GM21423 (cell line): ENCODE results near the gene CENPC.
A peak's percentile ranks its signal among the peaks of the same experiment; 100 is the strongest.
"Not testable (repeated sequence)": the region's sequence is repeated elsewhere in the genome, so short reads cannot be mapped to it uniquely, and the experiment has no call there.

ENCODE experiments used
- ATAC-seq: cut with Tn5 transposase; IDR thresholded peaks from one replicate; pipeline ENCODE4 v1.9.1; 2021; ENCODE audit warnings: mild to moderate bottlenecking, moderate library complexity; ENCODE audit not compliant: unreplicated experiment

Gene CENPC

DNA sequence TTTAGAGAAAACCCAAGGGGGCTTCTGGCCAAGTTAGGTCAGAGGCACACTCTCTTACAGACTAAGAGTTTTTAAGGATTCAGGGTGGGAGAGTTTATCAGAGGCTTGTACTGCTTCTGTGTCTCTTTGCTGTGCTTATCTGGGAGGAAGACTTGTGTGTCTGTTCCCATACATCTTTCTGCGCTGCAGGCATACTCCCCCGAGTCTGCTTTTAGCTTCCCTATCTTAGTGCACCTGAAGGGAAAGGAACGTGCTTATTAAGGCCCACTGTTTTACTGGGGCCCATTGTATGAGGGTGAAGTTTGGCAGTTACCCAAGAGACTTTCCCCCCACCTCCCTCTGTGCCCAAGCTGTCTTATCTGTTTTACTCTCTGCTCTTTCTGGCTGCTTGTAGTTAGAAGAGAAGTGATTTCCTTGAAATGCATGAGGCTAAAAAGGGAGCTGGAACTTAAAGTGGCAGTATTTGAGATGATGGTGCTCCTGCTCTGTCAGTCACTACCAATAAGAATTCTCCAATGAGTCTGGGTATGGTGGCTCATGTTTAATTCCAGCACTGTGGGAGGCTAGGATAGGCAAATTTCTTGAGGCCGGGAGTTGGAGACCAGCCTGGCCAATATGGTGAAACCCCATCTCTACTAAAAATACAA, 7.0 kb upstream of the CENPC start:
- ATAC-seq, result not testable (repeated sequence)

DNA sequence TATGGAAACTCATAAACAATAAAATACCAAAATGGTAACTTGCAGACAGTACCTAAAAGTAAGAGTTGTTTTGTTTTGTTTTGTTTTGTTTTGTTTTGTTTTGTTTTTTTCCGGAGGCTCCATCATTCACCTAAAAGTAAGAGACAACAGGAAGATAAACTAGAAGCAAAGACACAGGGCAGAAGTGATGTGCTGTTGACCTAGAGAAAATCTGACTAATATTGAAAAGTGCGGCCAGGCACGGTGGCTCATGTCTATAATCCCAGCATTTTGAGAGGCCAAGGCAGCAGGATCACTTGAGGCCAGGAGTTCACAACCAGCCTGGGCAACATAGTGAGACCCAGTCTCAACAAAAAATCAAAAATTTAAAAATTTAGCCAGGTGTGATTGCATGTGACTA, 5.6 kb upstream of the CENPC start:
- no peak for ATAC-seq

DNA sequence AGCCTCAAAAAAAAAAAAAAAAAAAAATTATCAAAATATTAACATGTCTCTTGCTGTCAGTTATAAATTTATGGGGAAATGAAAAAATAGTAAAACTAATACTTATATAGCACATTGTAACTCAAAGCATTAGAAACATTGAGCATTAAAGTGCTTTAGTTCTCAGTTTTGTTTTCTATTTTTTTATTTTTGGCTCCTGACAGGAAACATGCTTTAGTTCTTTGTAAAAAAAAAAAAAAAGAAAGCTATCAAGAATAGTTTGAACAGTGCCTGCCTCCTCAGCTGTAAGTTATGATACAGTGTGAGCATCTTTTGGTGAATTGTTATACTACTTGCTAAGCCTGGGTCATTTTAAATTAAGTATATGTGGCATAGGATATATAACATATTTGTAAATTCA, 5.1 kb upstream of the CENPC start:
- ATAC-seq, result peak; percentile 33

DNA sequence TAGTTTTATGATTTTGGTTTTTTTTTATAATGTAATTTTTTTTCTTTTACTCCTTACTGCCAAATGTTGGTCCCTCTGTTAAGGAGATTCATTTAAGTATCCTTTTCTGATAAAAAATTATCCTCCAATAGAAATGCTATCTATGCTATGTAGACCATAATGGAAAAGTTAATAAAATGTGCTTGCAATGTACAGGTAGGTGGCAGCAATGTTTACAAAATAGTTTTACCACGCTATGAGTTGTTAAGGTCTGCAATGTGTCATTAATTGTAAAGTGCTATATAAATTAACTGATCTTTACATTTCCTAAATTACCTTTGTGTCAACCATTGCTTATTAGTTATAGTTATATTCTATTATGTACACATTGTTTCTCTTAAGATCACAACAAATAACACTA, 3.8 kb upstream of the CENPC start:
- ATAC-seq, result peak; percentile 32

DNA sequence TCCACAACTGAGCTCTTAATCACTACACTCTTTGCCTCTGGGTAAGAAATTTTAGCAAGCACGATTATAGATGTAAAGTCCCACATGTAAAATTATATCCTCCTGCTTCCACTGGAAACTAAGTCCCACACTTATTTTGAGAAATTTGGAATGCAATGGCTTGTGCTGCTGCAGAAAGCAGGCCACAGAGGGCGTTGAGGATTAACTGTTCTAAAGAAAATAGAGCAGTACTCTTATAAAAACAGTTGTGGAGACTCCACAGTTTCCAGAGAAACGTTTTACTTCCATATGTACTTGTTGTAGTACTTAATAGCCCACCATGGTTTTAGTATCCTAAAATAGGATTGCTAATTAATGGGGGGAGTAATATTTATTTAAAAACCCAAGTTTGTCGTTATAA, 1.7 kb upstream of the CENPC start:
- no peak for ATAC-seq

DNA sequence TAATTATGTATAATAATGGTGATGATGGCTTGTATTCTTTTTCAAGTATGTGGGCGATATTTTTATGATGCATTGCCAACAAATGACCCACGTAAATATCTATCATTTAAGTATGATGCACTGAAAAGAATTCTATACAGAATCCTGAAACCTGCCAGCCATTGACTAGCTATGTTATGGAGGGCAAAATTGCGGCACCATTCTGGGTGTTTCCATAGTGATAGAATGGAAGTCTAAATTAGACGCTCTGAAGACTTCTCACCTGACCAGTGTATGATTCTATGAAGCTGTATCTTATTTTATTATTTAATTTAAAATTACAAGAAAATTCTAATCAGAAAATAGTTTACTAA, 677 bp upstream of the CENPC start:
- ATAC-seq, result no peak

DNA sequence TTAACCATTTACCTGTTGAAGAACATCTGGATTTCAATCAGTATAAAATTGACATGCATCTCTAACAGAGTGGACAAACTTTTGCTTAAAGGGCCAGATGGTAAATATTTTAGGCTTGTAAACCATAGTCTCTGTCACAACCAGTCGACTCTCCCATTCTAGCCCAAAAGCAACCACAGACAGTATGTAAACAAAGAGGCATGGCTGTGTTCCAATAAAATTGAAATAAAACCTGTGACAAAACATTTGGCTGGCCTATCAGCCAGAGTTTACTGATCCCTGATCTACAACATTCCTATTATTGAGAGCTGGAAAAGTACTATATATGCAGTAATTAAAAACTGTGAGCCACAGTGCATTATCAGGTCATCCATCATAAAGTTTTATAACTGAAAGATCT, 3.2 kb downstream of the CENPC start:
- no peak for ATAC-seq

DNA sequence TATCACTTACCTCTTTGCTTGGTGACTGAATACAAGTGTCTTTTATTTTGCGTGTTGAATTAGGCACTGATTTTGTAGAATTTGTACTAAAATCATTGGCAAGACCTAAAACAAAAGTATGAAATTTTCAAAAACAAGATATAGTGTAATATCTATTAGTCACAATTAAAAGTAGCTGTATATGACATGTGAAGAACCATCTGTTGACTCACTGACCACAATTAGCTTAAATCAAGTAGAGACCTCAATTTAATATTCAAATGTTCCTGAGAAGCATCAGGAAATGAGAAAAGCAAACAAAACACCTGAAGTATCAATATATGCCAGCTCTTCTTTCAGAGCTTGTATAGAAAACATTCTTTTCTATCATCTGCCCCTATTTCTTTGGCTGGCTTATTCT, 5.5 kb downstream of the CENPC start:
- ATAC-seq, result no peak

DNA sequence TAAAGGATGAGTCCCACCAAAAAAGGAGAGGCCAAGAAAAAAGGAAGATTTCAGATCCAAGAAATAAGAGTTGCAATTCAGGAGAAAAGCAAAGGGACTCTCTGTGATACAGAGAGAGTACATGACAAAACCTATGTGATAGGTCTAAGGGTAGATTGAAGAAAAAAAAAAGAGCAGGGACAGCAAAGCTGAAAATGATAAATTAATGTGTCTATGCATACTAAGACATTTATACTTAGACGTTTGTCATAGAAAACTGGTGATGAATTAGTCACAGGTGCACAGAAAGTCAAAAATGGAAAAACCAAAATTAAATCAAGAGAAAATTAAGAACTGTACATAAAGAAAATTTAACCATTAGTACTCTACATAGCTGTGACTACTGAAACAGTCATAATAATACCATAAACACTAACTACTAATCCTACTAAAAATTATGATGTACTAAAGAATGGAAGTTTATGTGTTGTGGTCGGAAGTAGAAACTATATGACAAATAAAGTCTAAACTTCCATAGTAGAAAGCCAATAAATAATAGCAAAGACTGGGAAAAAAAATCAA, 9.9 kb downstream of the CENPC start:
- ATAC-seq, result no peak

DNA sequence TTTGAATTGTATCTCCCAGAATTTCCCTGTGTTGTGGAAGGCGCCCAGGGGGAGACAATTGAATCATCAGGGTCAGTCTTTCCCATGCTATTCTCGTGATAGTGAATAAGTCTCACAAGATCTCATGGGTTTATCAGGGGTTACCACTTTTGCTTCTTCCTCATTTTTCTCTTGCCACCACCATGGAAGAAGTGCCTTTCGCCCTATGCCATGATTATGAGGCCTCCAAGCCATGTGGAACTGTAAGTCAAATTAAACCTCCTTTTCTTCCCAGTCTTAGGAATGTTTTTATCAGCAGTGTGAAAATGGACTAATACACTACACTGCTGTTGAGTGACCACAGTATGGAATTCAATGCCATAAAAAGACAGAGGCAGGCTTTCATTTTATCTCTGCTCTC, 12.2 kb downstream of the CENPC start:
- ATAC-seq, result no peak

DNA sequence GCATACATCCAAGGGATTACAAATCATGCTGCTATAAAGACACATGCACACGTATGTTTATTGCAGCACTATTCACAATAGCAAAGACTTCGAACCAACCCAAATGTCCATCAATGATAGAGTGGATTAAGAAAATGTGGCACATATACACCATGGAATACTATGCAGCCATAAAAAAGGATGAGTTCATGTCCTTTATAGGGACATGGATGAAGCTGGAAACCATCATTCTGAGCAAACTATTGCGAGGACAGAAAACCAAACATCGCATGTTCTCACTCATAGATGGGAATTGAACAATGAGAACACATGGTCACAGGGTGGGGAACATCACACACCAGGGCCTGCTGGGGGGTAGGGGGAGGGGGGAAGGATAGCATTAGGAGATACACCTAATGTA, 12.9 kb downstream of the CENPC start:
- ATAC-seq, result not testable (repeated sequence)

DNA sequence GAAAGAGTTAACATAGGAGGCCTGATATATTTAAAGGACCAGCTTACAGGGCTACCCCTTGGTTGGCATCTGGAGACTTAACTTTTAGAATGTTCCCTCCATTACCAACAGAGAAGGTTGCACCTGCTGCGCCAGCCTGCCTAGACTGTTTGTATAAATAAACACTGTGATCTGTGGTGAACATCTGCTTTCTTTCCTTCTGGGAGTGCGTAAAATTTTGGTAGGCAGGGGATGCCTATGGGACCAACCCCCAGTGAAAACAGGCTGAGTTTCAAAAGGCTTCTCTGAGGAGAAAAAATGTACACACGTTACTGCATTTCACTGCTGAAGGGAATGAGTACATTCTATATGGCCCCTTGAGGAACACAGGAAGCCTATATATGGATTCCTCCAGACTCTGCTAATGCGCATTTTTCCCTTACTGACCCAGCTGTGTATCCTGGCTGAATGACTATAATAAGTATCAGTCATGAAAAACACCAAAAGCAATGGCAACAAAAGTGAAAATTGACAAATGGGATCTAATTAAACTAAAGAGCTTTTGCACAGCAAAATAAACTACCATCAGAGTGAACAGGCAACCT, 13.8 kb downstream of the CENPC start:
- ATAC-seq, result no peak

DNA sequence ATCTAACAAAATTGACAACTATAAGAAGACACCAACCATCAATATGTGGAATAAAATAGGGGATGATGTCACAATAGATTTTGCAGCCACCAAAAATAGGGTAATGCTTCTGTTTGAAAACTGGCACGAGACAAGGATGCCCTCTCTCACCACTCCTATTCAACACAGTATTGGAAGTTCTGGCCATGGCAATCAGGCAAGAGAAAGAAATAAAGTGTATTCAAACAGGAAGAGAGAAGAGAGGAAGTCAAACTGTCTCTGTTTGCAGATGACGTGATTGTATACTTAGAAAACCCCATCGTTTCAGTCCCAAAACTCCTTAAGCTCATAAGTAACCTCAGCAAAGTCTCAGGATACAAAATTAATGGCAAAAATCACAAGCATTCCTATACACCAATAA, 21.2 kb downstream of the CENPC start:
- ATAC-seq, result not testable (repeated sequence)

DNA sequence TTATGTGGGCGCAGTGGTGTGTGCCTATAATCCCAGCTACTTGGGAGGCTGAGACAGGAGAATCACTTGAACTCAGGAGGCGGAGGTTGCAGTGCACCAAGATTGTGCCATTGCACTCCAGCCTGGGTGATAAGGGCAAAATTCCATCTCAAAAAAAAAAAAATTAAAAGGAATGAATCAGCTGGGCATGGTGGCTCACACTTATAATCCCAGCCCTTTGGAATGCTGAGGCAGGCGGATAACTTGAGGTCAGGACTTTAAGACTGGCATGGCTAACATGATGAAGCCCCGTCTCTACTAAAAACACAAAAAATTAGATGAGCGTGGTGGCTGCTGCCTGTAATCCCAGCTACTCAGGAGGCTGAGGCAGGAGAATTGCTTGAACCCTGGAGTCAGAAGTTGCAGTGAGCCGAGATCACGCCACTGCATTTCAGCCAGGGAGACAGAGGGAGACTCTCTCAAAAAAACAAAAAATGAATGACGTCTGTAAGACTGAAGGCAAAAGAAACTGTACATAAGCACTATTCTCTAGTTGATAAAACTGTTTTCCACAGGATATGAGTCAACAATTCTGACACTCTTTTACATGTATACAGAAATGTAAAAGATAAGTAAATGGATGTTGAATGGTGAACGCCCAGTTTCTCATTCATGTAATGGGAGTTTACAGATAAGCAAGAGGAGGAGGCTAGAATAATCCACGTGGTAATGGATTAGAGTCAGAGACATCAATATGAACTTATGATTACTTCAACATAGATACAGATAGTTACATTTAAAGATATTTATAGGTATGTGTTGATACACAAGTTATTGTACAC, 22.2 kb downstream of the CENPC start:
- ATAC-seq, result no peak

DNA sequence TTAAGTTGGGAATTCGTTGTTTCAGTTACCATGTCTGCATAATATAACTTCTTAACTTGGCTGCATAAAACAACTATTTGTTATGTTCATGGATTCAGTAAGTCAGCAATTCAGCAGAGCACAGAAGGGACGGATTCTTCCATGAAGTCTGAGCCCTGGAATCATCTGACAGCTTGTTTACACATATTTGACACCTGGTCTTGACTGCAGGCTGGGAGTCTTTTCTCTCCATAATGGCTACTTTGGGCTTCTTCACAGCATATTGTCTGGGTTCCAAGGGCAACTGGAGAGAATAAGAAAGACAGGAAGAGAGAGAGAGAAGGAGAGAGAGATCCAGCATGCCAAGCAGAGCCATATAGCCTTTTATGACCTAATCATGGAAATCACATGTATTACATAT, 23.1 kb downstream of the CENPC start:
- ATAC-seq, result no peak

DNA sequence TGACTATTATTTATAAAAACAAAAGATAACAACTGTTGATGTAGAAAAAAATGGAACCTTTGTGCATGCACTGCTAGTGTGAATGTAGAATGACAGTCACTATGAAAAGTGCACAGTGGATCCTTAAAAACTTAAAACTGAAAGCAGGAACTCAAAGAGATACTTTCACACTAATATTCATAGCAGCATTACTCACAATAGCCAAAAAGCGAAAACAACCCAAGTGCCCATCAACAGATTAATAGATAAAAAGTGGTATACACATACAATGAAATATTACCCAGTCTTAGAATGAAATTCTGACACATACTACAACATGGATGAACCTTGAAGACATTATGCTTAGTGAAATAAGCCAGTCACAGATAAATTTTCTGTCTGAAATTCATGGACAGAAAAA, 23.8 kb downstream of the CENPC start:
- no peak for ATAC-seq

DNA sequence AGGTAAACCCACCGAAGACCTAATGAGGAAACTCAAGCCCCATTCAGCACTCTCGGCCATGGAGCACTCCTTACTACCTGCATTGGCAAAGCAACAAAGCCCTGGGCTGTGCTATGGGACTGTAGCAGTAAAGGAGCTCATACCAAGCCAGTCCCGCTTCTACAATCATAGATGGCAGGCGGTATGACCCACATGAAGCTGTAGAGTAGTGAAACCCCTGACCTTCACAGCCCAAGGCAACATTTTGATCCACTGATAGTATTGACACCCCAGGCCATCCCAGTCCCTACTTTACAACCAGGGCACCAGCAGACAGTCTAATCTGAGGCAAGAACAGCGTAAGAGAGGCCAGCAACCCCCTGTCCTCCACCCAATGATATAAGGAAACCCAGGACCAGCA, 25.2 kb downstream of the CENPC start:
- no peak for ATAC-seq

DNA sequence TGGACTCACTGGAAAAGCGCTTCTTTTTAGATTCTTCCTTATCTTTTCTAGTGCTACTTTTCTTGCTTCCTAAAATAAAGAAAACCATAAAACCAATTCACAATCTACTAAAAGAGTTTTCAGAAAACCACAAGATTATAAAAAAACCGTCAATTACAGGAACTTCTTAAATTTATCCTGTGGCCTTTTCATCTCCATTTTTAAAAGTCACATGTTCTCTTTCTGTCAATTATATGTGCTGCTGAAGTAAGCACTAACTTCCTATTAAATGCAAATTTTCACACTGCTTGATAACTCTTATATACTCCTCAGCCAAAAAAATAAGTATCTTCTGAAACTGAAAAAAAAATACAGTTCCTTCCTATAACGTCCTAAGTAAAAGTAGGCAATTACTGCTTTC, 32.8 kb downstream of the CENPC start:
- no peak for ATAC-seq

DNA sequence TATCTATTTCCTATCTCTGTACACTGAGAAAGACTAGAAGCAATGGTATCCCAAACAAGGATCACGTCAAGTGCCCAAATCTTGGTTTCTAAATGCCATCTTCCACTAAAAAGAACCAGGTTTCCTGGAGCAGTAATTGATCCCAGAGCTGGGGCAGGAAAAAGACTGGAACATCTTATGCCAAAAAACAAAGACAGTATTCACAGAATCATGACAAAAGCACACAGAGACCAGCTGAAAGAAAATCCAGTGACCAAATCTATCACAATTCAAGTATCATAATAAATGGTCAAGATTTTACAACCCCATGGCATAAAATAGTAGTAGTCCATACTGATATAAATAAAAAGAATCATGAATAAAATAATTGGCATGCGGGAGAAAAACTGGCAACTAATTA, 44.9 kb downstream of the CENPC start:
- ATAC-seq, result no peak

DNA sequence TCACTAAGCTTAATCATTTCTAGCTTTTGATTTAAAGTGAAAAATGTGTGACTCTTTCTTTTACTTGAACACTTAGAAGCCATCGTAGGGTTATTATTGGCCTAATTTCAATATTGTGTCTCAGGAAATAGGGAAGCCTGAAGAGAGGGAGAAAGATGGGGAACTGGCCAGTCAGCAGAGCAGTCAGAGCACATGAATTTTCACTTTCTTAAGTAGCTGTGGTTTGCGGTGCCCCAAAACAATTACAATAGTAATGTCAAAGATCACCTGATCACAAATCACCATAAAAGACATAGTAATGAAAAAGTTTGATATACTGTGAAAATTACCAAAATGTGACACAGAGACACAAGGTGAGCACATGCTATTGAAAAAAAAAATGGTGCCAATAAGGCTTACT, 45.5 kb downstream of the CENPC start:
- no peak for ATAC-seq

DNA sequence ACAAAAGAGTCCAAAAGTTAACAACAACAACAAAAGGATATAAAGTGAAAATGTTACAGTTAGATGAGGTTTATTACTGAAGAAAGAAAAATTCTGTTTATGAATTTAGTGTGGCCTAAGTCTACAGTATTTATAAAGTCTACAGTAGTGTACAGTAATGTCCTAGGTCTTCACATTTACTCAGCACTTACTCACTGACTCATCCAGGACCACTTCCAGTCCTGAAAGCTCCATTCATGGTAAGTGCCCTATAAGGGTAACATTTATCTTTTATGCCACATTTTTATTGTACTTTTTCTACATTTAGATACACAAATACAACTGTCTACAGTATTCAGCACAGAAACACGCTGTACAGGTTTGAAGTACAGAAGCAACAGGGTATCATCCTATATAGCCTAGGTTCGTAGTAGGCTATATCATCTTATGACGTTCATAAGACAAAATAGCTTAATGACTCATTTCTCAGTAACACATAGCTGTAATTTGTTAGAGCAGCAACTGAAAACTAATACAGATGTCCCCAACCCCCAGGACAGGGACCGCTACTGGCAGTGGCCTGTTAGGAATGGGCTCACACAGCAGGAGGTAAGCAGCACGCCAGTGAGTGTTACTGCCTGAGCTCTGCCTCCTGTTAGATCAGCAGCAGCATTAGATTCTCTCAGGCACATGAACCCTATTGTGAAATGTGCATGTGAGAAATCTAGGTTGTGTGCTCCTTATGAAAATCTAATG, 61.3 kb downstream of the CENPC start:
- ATAC-seq, result no peak
